ENCODE data around the gene SLIT3. TPM values are rescaled to one million over a fixed set of nuclear protein-coding genes. Genes with fewer than 3 reads are reported as not detected.

The SLIT3 gene
- total and polyA plus RNA-seq, 2 donors (not counting 3 experiments of a cell fraction or from before 2014, with no cell fraction given), result 0.90 to 1.0 TPM

DNA sequence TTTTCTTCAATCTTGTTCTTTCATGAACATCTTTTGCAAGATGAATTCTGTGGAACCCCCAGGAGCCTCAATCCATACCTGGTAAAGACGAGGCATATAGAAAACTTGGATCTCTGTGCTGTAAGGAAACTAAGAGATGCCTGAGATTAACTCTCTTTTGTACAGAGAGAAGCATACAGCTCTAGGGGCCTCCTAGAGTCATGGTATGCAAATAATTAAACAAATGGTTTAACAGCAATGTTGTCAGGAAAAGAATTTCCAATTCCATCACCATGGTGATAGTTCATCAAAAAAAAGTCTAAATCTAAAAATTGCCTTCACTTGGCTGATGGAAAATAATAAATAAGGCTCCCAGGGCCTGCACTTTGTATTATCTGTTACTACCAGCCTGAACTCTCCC lies 275.4 kb downstream of the SLIT3 start:
- FAIRE-seq, result no peak
- H3K9me1 ChIP-seq (replicated peaks; ENCODE audit: control insufficient read depth, extremely low read depth, insufficient read depth, low read length), result no peaks in the 10 kb centered on the region
- no peaks in the 10 kb centered on the region for H4K20me1 ChIP-seq (replicated peaks; ENCODE audit: control insufficient read depth, extremely low read depth, insufficient read depth, low read length)
- dilution Hi-C loops (cut with MboI; ENCODE audit: extremely low pct_ligation_motif_present, low sequenced_read_pairs), result no loop called here
- H3K36me3 ChIP-seq (ENCODE audit: control insufficient read depth in 2 of 2, extremely low read depth in 1 of 2, insufficient read depth in 2 of 2, low read length in 2 of 2), result no peaks in the 10 kb centered on the region
- no peaks in the 10 kb centered on the region for H3K27me3 ChIP-seq (ENCODE audit: control insufficient read depth in 2 of 2, insufficient read depth in 2 of 2, low read length in 2 of 2)
- no peak overlapping the region for H3K4me3 ChIP-seq (replicated peaks in 1 of 3; ENCODE audit: insufficient read depth in 1 of 3, low read depth in 1 of 3, low read length in 3 of 3)
- CTCF ChIA-PET, result no interaction called here
- DNase-seq (ENCODE audit: low read depth, low spot score), result no peak
- no peak for TF ChIP-seq MYC (IDR thresholded peaks at IDR 0.05; ENCODE audit: low read depth, low read length)
- TF ChIP-seq, protein P1, sequence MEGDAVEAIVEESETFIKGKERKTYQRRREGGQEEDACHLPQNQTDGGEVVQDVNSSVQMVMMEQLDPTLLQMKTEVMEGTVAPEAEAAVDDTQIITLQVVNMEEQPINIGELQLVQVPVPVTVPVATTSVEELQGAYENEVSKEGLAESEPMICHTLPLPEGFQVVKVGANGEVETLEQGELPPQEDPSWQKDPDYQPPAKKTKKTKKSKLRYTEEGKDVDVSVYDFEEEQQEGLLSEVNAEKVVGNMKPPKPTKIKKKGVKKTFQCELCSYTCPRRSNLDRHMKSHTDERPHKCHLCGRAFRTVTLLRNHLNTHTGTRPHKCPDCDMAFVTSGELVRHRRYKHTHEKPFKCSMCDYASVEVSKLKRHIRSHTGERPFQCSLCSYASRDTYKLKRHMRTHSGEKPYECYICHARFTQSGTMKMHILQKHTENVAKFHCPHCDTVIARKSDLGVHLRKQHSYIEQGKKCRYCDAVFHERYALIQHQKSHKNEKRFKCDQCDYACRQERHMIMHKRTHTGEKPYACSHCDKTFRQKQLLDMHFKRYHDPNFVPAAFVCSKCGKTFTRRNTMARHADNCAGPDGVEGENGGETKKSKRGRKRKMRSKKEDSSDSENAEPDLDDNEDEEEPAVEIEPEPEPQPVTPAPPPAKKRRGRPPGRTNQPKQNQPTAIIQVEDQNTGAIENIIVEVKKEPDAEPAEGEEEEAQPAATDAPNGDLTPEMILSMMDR (IDR thresholded peaks at IDR 0.05; ENCODE audit: extremely low read depth in 1 of 2, insufficient read depth in 1 of 2, low read depth in 1 of 2, low read length in 2 of 2), result no peak
- TF ChIP-seq GATA2 (IDR thresholded peaks at IDR 0.05; ENCODE audit: insufficient read depth, insufficient read length, low read depth, low read length), result no peak
- TF ChIP-seq FOS (IDR thresholded peaks at IDR 0.05; ENCODE audit: borderline replicate concordance, insufficient read depth, low read length), result no peak
- no peak for TF ChIP-seq JUN (IDR thresholded peaks at IDR 0.05; ENCODE audit: borderline replicate concordance, insufficient read depth, insufficient read length, low read depth)
- no peak for TF ChIP-seq POLR2A (IDR thresholded peaks at IDR 0.05; ENCODE audit: low read depth, low read length)
- TF ChIP-seq EZH2 (IDR thresholded peaks at IDR 0.05; ENCODE audit: borderline replicate concordance, low read depth, low read length, severe bottlenecking), result no peak
- no peak for TF ChIP-seq POLR2AphosphoS5 (IDR thresholded peaks at IDR 0.05; ENCODE audit: insufficient read depth, low read depth, low read length)
- TF ChIP-seq, protein P2, sequence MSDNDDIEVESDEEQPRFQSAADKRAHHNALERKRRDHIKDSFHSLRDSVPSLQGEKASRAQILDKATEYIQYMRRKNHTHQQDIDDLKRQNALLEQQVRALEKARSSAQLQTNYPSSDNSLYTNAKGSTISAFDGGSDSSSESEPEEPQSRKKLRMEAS (IDR thresholded peaks at IDR 0.05; ENCODE audit: insufficient read depth, insufficient read length), result no peak
- H3K9ac ChIP-seq (replicated peaks; ENCODE audit: extremely low read depth, insufficient read depth, low read length), result no peak overlapping the region
- no peak overlapping the region for H3K27ac ChIP-seq (ENCODE audit: insufficient read depth, low read depth, low read length)
- H3K9me3 ChIP-seq (replicated peaks; ENCODE audit: control insufficient read depth, insufficient read depth, low read length), result no peaks in the 10 kb centered on the region
- H3K4me1 ChIP-seq (ENCODE audit: control insufficient read depth, extremely low read depth, insufficient read depth, low read length), result no peaks in the 10 kb centered on the region
- H3K4me2 ChIP-seq (ENCODE audit: insufficient read depth, low read length), result no peak overlapping the region
- intact Hi-C loops (cut with micrococcal nuclease), result no loop called here
- POLR2A ChIA-PET, result no interaction called here
- no peaks in the 10 kb centered on the region for H3K79me2 ChIP-seq (ENCODE audit: control insufficient read depth, insufficient read depth, low read length)
- no TSS peak for BruUV-seq (replicated peaks)
- no peak overlapping the region for H2AFZ ChIP-seq (ENCODE audit: low read depth, low read length)
